Activated effector memory CD4-positive, alpha-beta T cell treated with Interleukin-2 at 50 U/mL for 16 hours (primary cell): ENCODE data around the gene DNAI4.
A peak's percentile ranks its signal among the peaks of the same experiment; 100 is the strongest.
"Not testable (repeated sequence)": the region's sequence is repeated elsewhere in the genome, so short reads cannot be mapped to it uniquely, and the experiment has no call there.

ENCODE experiments used
- DNase-seq: peaks from one replicate; pipeline ENCODE4 v3.0.0-alpha.2; 2020

The DNAI4 gene, protein sequence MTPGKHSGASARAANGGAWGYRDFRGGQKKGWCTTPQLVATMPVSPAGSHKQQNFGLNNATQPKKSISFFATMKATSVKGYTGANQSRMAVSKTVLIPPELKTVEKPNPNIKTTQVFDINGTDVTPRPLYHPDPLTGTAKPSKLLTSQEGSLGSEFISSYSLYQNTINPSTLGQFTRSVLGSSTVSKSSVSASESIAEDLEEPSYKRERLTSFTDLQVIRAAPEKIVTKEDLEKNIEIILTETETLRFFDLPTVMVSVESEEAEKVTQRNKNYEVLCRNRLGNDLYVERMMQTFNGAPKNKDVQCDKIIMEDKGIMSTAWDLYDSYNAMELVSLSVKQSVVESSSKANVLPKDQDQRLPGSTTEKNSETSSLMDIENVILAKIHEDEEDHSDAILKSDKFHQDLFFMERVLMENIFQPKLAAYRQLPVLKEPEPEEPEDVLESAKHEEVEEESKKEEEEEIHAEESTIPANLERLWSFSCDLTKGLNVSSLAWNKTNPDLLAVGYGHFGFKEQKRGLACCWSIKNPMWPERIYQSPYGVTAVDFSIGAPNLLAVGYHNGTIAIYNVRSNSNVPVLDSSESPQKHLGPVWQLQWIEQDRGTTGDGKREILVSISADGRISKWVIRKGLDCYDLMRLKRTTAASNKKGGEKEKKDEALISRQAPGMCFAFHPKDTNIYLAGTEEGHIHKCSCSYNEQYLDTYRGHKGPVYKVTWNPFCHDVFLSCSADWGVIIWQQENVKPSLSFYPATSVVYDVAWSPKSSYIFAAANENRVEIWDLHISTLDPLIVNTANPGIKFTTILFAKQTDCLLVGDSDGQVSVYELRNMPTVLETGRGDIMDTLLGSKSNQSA

GRCh38 chr1:66924756-66925557, at the start of gene DNAI4, which contains the start of gene MIER1:
Gene DNAI4 (minus strand): TSS chr1:66924856. CDS start chr1:66924831, 25 bp downstream.
Gene MIER1 (plus strand): TSS chr1:66924990. CDS start chr1:66925029, 39 bp downstream.
- DNase-seq: peak; percentile 95

DNA sequence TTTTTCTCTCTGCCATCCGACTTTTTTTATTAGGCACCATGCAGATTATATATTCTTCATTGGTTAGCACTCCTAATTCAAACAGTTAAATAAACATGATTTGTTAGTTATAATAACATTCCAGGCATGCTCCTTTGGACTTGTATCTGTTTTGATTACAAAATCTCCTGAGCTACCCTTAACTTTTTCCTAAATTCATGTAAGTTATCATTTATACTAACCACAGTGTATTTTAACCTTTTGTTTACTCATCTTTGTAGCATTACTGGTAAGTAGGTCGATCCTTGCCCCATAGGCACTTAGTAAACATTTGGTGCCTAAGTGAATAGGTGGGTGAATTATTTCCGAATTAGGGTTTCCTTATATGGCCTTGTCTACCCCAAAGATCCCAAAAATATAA, 43.9 kb upstream of the DNAI4 start:
- DNase-seq: no peak

- DNase-seq: not testable (repeated sequence)
Measured at GRCh38 chr1:66966188-66966873, 41.7 kb upstream of the DNAI4 start.

DNA sequence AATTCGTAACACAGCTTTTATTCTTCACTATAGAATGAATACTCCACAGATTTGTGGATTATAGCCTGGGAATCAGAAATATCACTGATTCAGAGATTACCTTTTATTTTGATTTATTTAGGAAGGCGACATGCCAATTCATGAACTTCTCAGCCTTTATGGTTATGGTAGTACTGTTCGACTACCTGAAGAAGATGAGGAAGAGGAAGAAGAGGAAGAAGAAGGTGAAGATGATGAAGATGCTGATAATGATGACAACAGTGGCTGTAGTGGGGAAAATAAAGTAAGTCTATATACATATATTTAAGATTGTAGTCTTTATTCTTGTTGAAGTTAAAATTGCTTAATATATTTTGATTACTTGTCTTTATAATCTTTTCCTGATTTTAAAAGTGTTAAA, 33.3 kb upstream of the DNAI4 start:
- no peak for DNase-seq

GRCh38 chr1:66954208-66954607, 29.6 kb upstream of the DNAI4 start:
- DNase-seq: no peak

GRCh38 chr1:66951513-66951912, 26.9 kb upstream of the DNAI4 start:
- no peak for DNase-seq

DNA sequence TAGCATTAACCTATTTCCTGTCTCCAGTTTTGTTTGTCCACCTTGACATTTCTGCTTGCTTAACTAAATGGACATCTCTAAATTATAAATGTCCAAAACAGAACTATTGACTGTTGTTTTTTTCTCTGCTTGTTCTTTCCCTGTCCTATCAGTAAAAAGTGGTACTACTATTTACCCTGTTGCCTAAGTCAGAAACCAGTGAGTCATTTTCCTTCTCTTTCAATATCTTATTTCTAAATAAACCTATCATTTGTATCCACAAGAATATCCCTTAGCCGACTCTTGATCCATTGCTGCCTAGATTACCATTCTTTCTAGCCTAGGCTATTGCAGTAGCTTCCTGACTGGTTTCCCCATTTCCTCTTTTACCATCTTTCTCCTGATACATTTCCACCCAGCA, 22.6 kb upstream of the DNAI4 start:
- DNase-seq: no peak

DNA sequence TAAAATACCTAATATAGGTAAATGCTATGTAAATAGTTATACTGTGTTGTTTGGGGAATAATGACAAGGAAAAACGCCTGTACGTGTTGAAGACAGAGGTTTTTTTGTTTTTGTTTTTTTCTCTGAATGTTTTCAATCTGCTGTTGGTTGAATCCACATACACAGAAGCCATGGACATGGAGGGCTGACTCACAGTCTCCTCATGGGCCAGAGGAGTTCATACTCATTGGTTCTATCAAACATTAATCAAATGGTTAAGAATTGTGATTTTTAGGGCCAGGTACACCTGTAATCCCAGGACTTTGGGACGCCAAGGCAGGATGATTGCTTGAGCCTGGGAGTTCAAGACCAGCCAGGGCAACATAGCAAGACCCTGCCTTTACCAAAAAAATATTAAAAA, 20.7 kb upstream of the DNAI4 start:
- DNase-seq: no peak

DNA sequence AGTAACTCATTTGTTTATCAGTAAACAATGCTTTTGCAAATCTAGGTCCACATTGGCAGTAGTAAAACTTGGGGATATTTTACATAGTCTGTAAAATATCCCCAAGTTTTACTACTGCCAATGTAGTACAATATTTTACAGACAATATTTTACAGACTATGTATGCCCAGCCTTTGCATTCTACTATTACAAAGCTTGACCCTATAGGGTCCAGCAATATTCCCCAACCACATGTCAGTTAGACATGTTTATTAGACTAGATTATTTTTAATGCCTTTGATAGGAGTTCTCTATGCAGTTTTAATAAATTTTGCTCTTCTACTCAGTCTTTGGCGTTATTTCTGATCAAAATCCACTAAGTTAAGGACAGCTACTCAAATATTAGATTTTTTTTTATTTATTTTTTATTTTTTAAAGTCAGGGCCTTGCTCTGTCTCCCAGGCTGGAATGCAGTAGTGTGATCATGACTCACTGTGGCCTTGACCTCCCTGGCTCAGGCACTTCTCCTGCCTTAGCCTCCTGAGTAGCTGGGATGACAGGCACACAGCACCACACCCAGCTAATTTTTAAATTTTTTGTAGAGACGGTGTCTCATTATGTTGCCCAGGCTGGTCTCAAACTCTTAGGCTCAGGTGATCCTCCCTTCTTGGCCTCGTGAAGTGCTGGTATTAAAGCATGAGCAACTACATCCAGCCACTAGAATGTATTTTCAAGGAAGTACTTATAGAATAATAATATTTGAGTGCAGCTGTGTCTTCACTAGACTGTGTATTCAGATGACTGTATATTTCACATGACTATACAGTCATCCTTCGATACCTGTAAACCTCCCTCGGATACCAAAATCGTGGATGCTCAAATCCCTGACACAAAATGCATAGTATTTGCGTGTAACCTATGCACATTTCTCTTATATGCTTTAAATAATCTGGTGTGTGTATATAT, 19.9 kb upstream of the DNAI4 start:
- no peak for DNase-seq

GRCh38 chr1:66943361-66943969, 18.8 kb upstream of the DNAI4 start:
- DNase-seq: no peak

GRCh38 chr1:66940981-66941380, 16.3 kb upstream of the DNAI4 start:
- DNase-seq: no peak

DNA sequence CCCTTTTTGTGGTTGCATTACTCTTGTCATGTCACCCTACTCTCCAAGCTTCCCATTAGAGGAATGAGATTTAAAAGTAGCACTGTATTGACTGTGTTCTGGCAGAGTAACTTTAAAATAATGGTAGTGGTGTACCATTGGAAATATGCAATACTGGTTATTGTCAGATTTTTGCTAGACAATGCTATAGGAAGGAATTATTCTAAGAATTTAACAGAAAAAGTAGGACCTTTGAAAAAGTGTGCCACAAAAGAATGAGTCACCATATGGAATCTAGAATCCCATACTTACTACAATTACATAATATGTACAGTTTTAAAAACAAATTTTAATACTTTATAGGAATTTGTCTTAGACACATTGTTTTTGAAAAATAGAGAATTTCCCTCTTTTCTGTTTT, 14.0 kb upstream of the DNAI4 start:
- DNase-seq: no peak

DNA sequence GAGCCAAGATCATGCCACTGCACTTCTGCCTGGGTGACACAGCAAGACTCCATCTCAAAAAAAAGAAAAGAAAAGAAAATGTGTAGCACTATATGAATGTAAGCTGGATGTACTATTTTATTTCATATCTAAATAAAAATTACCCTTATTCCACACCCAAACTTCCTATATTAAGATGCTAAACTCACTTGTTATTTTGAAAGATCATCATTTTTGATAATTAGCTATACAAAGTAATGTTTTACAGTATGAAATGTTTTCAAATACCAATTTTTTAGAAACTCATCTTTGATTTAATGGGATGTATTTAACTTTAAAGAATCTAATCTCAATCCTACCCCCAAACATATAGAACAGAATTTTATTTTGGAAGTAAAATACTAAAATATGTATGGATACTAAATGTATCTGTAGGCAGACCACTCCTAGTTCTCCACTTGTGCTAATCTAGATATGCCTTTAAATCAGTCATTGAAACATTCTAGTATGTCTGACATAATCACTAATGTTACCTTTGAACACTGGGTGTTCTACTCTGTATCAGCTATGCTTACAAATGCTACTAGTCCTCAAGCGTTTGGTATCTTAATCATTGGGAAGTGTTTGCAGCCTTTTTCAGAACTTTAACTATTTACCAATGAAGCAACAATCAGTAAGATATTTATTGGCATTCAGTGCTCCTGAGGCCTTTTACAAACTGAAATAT, 13.0 kb upstream of the DNAI4 start:
- no peak for DNase-seq

DNA sequence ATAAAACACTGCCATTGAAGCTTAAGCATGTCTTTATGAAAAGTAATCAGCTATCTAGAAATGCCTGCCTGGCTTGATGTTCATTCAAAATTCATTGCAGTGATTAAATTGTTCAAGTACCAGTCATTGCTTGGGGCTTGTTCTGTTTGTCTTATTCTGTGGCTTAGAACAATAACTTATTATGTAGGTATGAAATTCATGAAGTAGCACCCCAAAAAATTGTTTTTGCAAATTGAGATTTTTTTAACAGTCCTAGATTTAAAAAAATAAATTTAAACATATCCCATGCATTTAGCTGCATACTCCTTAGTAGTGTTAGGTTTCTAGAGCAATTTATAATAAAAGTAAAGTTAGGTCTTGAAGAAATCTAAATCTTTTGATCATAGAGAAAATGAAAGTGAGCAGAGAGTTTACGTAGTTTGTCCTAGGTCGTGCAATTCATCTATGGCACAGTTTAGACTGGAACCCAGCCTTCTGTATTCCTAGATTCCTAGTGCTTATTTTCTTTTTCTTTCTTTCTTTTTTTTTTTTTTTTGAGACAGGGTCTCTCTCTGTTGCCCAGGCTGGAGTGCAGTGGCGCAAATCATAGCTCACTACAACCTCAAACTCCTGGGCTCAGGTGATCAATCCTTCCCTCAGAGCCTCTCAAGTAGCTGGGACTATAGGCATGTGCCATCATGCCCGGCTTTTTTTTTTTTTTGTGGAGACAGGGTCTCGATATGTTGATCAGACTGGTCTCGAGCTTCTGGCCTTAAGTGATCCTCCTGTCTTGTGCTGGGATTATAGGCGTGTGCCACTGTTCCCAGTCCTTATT, 9.4 kb upstream of the DNAI4 start:
- no peak for DNase-seq

GRCh38 chr1:66932291-66932690, 7.6 kb upstream of the DNAI4 start:
- no peak for DNase-seq

DNA sequence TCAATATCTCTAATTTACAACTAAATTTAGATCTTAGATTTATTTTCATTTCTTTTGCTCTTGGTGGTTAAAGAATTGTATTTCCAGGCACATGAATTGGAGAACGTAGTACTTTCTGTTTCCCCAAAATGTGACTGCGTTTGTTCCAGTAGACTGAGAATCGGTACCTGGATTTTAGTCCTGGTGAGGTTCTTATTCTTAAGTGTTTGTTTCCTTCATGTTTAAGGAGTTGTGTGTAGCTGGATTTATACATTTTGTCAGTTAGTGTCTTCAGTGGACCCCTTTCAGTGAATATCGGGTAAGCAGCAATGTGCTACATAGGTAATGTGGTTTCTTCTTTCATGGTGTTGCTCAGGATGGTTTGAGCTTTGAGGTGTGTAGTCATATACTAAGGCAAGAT, 6.9 kb upstream of the DNAI4 start:
- DNase-seq: no peak

DNA sequence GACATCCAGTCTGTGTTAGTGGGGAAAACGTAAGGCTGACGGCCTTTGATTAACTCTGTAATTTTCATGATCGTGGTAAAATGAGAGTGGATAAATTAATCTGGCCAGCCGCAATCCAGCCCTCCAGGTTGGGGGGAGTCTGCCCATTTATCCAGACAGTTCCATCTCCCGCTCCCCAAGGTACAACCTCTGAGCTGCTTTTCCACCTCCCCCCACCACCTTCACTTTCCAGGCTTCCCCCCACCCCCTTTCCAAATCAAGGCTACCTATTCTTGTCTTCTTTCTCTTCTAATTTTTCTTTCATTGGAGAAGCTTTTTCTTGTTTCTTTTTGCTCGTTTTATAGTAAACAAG, 6.1 kb upstream of the DNAI4 start:
- DNase-seq: no peak

GRCh38 chr1:66929999-66930822, 5.6 kb upstream of the DNAI4 start:
- DNase-seq: peak; percentile 92

- no peak for DNase-seq
Measured at GRCh38 chr1:66929691-66929998, 5.0 kb upstream of the DNAI4 start.
